Hindlimb muscle (tissue), 1 donor: Measurements from ENCODE around the gene CELA2B. TPM values are rescaled to one million over a fixed set of nuclear protein-coding genes. Genes with fewer than 3 reads are reported as not detected.
A peak's percentile ranks its signal among the peaks of the same experiment; 100 is the strongest.
"Not testable (repeated sequence)": the region's sequence is repeated elsewhere in the genome, so short reads cannot be mapped to it uniquely, and the experiment has no call there.

Source experiments
- DNase-seq: peaks from one replicate; pipeline ENCODE4 v3.0.0-alpha.2; 2013
- polyA plus RNA-seq: library from polyadenylated mRNA; unstranded; fragments of 120-200 nt; gene quantifications from one replicate; pipeline ENCODE4 v1.2.1, GENCODE V29; 2013; ENCODE audit not compliant: insufficient read length

The CELA2B gene
- 4.1 TPM for polyA plus RNA-seq

DNA sequence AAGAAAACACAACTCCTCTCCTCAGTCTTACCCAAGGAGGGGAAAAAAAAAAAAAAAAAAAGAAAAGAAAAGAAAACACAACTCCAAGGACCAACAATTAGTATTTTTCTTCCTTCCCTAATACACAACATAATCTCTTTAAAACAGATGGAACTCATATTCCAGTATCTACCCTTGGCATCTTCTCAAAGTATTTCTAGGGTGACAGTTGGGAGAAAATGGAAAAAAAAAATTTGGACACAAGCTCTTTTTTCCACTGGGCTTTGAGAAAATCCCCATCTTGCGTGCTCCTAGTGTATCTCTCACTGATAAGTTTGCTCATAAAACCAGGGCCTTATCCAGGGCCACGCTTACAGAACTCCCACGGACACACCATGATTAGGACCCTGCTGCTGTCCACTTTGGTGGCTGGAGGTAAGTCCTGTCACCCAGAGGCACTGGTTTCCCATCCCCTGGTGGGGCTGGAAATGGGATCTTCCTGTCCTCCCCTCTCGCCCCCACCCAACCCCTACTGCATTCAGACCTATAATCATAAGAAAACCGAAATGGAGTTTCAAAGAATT lies at the start of gene CELA2B:
Gene CELA2B (plus strand): TSS at position 353 of the 563 bp plus-strand sequence. CDS start 22 bp downstream, at position 375.
- no peak for DNase-seq

DNA sequence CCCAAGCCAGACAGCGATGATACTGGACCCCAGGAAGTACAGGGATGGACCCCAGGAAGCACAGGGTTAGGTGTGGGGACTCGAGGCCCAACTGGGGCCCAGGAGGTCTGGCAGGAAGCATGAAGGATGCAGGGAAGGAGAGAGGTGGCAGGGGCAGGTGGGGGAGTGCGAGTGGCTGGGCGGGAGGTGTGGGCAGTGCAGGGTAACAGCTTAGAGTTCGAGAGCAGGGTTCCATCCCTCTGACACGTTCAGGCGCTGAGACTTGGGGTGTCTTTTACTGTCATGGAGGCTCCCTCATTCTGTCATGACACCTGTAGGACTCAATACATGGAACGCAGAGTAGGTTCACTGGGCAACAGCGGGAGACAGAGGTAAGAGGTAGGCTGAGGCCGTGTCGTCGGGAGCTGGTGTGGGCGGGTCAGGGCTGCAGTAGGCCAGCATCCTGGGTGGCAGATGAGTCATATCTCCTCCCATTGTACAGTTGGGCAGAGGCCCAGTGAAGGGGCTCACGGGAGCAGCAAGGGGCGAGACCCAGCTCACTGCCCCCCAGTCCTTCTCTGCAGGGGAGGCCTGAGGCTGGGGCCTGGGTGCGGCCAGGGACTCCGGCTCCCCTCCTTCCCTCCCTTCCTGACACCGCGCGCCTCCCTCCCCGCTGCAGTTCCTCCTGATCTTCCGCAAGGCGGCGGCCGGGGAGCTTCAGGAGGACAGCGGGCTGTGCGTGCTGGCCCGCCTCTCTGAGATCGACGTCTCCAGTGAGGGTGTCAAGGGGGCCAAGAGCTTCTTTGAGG lies 49.2 kb upstream of the CELA2B start:
- peak; percentile 39 for DNase-seq

DNA sequence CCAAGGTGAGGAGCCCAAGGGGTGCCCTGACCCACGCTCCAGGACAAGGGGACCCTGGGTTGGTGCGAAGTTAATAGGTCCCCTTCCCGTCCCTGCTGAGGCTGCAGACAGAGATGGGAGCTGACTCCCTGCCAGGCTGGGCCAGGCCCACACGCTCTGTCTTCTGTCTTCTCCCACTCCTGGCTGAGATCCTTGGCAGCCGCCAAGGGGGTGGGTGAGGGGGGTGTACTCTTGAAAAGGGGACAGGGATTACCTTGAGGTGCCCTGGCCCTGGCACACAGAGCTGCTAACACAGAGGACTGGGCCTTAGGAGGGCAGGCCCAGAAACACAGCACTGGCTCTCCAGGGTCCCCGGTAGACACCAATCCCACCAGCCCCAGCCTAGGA lies 48.6 kb upstream of the CELA2B start:
- no peak for DNase-seq

DNA sequence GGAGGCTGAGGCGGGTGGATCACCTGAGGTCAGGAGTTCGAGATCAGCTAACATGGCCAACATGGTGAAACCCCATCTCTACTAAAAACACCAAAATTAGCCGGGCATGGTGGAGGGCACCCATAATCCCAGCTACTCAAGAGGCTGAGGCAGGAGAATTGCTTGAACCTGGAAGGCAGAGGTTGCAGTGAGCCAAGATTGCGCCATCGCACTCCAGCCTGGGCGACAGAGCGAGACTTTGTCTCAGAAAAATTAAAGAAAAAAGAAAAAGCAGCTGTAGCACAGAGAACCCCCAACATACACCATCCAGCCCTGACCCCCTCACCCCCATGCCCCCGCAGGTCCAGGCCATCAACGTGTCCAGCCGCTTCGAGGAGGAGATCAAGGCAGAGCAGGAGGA lies 47.7 kb upstream of the CELA2B start:
- not testable (repeated sequence) for DNase-seq

DNA sequence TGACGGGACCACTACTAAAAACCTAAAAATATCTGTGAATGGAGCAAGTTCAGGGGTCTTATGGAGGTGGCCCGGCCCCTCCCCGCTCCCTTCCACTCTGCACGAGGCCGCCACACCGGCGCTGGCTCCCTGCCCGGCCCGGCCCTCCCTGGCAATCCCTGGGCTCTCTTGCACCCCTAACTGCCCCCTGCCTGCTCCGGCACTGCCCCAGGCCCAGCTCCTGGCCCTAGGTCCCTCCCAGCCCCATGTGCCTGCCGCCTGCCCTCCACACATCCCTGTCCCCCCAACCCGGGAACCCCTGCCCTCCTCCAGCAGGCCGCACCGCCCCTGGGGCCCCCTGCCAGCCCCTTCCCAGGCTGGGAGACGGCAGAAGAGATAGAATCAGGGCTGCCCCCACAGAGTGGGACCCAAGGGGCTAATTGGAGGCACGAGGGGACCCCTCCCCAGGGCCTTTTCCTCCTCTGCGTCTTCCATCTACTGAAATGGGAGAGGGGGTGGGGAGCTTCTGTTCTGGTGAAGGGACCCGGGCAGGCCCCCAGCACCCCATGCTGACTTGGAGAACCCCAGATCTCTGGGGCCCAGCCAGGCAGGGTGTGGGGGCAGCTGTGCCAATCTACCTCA lies 47.0 kb upstream of the CELA2B start:
- DNase-seq: no peak

DNA sequence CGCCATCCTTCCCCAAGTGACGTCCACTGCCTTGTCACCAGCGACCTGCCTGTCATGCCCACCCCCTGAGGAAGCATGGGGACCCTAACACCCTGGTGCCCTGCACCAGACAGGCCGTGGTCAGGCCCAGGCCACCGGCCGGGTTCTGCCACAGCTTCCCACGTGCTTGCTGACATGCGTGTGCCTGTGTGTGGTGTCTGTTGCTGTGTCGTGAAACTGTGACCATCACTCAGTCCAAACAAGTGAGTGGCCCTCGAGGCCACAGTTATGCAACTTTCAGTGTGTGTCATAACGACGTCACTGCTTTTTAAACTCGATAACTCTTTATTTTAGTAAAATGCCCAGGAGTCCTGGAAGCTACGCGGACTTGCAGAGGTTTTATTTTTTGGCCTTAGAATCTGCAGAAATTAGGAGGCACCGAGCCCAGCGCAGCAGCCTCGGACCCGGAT lies 46.2 kb upstream of the CELA2B start:
- DNase-seq: no peak

DNA sequence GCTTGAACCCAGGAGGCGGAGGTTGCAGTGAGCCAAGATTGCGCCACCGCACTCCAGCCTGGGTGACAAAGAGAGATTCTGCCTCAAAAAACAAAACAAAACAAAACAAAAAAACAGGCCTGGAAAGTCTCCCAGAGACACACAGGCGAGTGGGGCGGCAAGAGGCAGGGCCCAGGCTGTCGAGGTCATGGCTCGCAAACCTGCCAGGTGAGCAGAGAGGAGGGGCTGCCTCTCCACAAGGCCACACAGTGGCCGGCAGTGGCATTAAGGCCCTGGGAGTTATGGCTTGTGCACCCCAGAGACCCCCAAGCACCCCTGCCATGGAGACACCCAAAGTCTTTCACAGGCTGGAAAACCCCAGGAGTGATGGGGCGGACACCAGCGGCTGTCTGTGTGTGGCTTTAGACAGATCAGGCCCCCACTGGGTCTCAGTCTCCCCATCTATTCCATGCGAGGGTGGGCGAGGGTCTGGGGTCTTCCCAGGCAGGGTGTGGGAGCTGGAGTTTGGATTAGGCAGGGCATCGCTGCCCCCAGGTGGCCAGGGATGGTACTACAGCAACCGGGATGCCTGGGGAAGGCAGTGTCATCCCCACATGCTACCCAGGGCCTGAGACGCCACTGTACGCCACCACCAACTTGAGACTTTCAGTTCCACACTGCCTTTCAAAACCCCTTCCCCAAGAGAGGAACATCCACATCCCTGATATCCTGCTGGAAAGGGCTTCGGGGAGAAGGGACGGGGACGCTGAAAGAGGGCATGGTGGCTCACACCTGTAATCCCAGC lies 44.9 kb upstream of the CELA2B start:
- DNase-seq: peak; percentile 66

DNA sequence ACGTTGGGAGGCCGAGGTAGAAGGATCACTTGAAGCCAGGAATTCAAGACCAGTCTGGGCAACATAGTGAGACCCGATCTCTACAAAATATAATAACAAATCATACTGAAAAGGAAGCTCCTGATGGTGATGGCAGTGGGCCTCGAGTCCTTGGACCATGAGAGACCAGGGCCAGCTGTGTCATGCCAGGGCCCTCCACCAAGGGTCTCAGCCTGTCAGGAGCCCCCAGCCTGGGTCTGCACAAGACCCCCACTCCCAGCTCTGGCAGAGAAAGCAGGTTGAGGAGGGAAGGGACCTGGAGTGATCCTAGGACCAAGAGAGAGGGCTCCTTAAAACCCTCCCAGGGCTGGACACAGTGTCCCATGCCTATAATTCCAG lies 44.3 kb upstream of the CELA2B start:
- no peak for DNase-seq

DNA sequence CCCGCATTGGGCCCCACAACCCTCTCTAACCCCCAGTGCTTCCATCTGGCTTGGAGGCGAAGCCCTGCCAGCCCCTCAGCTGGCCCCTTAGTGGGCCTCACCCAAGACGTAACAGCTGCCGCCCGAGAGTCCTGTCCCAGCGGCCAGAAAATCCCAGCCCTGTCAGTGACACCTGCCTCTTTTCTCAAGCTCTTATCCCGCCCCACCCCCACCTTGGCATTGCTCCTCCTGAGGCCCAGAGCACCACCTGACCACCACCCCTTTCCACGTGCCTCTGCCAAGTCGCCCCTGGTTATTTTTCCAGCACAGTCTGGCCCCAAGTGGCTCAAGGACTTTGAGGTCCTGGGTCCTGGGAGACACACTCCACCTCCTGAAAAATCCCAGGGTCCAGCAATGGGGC lies 43.6 kb upstream of the CELA2B start:
- DNase-seq: no peak

DNA sequence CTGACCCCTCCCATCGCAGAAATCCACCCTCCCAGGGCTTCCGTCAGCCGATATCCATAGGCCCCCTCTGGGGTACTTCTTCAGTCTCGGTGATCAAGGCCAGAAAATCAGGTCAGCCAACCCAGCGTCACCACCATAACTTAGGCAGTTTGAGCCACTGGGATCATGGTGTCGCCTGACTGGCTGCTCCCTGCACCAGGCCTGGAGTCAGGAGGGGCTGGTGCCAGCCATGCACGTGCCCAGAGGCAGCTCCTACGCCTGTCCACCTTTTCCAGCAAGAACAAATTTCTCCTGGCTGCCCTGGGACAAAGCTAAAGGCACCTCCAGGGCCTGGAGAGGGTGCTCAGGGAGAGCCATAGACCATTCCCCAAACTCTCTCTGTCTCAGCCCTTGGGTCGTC lies 42.4 kb upstream of the CELA2B start:
- no peak for DNase-seq

DNA sequence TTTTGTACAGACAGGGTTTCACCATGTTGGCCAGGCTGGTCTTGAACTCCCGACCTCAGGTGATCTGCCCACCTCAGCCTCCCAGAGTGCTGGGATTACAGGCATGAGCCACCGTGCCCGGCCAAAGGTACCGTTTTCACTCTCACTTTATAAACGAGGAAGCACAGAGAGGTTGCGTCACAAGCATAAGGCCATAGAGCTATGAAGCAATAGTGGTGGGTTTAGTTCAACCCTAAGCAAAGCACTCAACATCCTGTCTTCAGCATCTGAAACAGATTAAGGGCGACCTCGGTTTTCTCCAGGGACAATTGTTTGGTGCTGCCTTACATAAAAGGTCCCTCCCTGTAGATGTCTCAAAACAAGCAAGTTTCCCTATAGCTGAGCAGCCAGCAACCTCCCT lies 41.2 kb upstream of the CELA2B start:
- DNase-seq: not testable (repeated sequence)

DNA sequence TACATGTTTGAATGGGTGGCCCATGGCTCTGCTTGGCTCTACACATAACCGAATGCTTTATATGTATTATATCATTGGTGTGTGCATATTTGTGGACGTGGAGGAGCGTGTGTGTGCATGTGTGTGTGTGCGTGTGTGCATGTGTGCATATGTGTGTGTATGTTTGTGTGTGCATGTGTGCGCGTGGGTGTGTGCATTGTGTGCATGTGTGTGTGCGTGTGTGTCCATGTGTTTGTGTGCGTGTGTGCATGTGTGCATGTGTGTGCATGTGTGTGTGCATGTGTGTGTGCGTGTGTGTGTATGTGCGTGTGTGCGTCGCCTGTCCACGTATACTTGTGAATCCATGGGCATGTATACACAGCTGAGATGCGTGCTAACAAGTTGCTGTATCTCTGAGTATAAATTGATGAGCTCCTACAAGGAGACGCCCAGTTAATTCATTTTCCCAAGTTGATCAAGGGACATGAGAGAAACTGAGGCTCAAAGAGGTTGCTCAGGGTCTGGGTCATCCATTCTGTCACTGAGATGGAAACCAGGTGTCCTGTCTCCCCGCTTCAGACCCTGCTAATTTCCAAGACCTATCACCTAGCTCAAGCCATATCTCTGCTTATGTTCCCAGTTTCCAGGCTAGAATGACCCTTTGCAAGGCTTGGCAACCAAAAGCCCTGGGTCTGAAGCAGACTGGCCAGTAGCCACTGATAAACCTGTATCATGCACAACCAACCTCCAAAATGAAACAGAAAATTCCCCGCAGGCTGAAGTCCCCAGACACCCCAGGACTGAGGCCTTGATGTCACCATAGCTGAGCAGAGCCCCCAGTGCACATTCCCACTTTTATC lies 40.4 kb upstream of the CELA2B start:
- no peak for DNase-seq

DNA sequence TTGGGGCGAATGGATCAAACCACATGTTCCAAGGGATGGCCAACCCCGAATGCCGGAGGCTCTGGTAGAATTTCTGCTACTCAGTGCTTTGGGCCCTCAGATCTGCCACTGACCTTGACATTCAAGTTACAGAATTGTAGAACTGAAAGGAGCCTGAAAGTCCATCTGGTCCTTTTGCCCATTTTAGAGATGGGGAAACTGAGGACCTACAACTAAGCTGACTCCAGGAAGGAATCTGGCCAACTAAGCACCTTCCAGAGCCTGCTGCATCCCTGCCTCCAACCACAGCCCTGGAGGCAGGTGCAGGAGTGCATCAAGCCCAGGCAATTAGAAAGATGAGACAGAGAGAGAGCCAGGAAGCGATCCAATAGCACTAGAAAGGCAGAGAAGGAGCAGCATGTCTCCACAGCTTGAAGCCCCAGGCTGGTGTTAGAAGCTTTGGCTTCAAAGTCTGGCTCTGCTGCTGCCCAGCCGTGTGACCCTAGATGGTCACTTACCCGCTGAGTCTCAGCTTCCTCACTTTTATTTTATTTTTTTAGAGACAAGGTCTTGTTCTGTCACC lies 38.9 kb upstream of the CELA2B start:
- no peak for DNase-seq

DNA sequence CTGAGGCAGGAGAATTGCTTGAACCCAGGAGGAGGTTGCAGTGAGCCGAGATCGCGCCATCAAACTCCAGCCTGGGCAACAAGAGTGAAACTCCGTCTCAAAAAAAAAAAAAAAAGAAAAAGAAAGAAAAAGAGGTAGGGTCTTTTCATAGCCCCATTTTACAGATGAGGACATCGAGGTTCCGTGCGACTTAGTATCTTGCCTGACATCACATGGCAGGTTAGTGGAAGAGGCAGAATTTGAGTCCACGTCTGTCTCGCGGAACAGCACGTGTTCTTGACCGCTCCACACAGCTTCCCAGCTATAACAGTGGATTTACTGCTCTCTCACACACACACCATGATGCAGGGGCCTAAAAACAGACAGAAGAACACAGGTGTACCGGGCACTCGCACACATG lies 36.6 kb upstream of the CELA2B start:
- DNase-seq: no peak

DNA sequence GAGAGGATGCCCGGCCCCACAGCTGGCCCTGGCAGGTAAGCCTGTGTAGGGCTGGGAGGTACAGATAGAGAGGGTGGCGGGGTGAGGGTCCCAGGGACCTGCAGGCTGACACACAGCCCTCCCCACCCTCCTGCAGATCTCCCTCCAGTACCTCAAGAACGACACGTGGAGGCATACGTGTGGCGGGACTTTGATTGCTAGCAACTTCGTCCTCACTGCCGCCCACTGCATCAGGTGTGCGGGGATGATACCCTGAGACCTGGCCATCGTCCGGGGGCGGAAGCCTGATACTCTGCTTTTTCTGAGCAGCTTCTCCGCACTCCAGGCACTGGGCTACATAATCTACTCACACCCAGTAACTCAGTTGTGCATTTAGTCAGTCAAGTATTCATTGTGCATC lies 35.5 kb upstream of the CELA2B start:
- DNase-seq: no peak

DNA sequence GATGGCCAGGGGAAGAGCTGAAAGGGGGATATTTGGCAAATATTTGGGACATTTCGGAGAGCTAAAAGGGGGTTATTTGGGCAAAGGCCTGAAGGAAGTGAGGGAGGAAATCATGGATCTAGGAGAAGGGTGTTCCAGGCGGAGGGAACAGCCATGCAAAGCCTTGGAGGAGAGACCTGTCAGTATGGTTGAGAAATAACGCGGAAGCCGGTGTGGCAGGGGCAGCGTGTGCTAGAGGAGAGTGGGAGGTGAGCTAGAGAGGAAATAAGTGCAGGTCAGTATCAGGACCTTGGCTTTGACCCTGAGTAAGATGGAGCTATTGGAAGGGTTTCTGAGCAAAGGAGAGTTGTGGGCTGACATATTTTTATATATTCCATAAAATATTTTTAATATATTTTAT lies 34.7 kb upstream of the CELA2B start:
- no peak for DNase-seq

DNA sequence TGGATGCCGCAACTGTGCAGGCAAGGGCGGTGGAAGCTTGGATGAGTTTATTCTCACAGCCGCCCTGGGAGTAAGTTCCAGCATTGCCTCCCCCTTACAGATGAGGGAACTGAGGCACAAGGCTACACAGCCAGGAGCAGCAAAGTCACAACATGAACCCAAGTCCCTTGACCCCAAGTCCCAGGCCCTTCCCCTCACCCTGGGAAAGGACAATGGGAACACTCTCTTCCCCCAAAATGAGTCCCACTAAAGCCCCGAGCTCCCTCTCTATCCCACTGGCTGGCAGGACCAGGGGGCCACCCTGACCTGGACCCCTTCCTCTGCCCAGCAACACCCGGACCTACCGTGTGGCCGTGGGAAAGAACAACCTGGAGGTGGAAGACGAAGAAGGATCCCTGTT lies 33.8 kb upstream of the CELA2B start:
- no peak for DNase-seq

DNA sequence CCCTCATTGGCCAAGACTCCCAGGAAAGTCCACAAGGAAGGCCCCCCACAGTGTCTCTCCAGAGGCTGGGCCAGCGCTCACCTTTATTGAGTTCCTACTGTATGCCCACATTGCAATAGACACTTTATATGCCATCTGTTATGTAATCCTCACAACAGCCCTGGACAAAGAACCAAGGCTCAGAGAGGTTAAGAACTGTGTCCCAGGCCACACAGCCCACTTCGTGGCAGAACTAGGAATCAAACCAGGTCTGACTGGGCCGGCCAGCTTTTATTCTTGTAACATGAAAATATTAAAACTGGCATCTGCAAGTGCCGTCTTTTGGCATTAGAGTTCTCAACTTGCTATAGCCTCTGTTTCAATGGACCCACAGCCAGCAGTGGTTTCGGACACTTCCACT lies 33.1 kb upstream of the CELA2B start:
- no peak for DNase-seq

DNA sequence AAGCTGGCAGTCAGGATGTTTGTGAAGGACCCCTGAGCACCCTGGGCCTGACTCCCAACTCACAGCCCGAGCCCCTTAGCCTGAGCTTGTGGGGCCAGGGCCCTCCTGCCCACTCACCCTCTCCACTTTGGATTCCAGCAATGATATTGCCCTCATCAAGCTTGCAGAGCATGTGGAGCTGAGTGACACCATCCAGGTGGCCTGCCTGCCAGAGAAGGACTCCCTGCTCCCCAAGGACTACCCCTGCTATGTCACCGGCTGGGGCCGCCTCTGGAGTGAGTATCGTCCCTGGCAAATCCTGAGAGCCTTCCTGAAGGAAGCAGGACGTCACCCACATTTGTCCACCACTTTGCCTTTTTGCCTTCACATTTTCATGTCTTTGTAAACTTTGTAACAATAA lies 32.6 kb upstream of the CELA2B start:
- DNase-seq: no peak

DNA sequence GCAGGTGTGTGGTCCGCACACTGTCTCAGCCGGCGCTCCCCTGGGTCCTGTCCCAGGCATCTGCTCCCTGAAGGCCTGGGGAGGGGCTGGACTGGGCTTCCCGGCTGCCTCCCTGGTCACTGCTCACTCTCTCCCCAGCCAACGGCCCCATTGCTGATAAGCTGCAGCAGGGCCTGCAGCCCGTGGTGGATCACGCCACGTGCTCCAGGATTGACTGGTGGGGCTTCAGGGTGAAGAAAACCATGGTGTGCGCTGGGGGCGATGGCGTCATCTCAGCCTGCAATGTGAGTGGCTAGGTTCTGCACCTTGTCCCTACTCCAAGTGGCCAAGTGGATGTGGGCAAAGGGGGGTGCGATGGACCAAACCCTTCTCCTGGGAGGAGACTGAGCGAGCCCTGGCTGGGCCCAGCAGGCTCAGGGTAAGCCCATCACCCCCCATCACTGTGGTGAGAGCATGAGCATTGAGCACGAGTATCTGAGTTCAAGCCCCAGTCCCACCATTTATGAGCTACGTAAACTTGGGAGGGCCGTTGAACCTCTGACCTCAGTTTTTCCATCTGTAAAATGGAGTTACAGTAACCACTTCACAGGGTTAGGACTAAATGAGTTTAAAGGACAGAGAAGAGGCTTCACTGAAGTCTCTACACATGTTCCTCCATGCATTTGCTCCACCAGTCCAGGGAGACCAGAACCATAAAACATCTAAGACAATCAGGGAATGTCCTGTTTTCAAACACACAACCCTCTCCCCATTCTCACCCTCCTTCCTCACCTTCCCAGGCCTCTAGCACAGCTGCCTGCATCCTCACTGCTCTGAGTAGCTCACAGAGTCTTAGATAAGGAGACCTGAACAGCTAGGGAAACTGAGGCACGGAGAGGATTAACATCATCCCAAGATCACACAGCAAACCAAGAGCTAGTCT lies 31.2 kb upstream of the CELA2B start:
- DNase-seq: no peak
